ENCODE results near the gene VANGL2. TPM values are rescaled to one million over a fixed set of nuclear protein-coding genes. Genes with fewer than 3 reads are reported as not detected.

Gene VANGL2
- polyA plus RNA-seq, 2 of the 4 experiments (the other 2 are of a cell fraction) = 3.9 to 4.1 TPM

GRCh38 chr1:160354388-160354985 lies 45.9 kb upstream of the VANGL2 start:
- ATAC-seq (peak; percentile 65 to 88; a peak in 4 of 6 replicates), FAIRE-seq (no peak), DNase-seq (ENCODE audit: low read depth in 1 of 2, low spot score in 1 of 2) (peak; percentile 30 to 48)
- TF ChIP-seq CTCF (IDR thresholded peaks at IDR 0.05) = peak; percentile 43
- TF ChIP-seq CHD4 (IDR thresholded peaks at IDR 0.05; ENCODE audit: borderline replicate concordance) = no peak
- TF ChIP-seq SMC3 (IDR thresholded peaks at IDR 0.05) = peak; percentile 29; the same call in 1 of the 3 replicates
- TF ChIP-seq MAZ (IDR thresholded peaks at IDR 0.05; ENCODE audit: borderline replicate concordance, low read depth, low read length) = no peak
- Histone ChIP-seq H3K27ac (no peak overlapping the region), H3K9me3 (no peaks in the 10 kb centered on the region), H3K4me2 (no peak overlapping the region), H3K4me3 (no peak overlapping the region), H3K4me1 (no peaks in the 10 kb centered on the region)
- 76% methylated on average over 5 of the region's 5 CpGs for WGBS (ENCODE audit: missing lambda C conversion rate)
- CTCF ChIA-PET = interaction anchor here (0.6 to 7.5 kb wide), 15 partner anchors 8 to 310 kb away, joined by 3 to 54 read pairs (median 5); partner anchors contain the start of genes COPA and NCSTN
- POLR2A ChIA-PET = interaction anchor here (1.3 kb wide), 1 partner anchor 11 kb away, joined by 3 read pairs; the partner anchor contains the start of genes COPA and NCSTN

- CTCF ChIA-PET = interaction anchor here (0.9 to 7.5 kb wide), 7 partner anchors 11 to 311 kb away, joined by 3 to 54 read pairs (median 4); no protein-coding TSS in a partner anchor
- 87% methylated on average over 7 of the region's 7 CpGs for whole genome bisulfite sequencing (ENCODE audit: missing lambda C conversion rate)
- TF ChIP-seq CHD2 (IDR thresholded peaks at IDR 0.05; ENCODE audit: low read length, partially characterized antibody) = no peak
- TF ChIP-seq CTCF (IDR thresholded peaks at IDR 0.05) = no peak
- no peak for TF ChIP-seq CHD4 (IDR thresholded peaks at IDR 0.05; ENCODE audit: borderline replicate concordance)
- no peak for TF ChIP-seq TP53 (CRISPR knock-in tag; IDR thresholded peaks at IDR 0.05)
- no peak for TF ChIP-seq EHF (CRISPR knock-in tag; IDR thresholded peaks at IDR 0.05)
- TF ChIP-seq HMGXB4 (CRISPR knock-in tag; IDR thresholded peaks at IDR 0.05; ENCODE audit: borderline replicate concordance) = no peak
- TF ChIP-seq SREBF2 (IDR thresholded peaks at IDR 0.05) = no peak
- TF ChIP-seq ESRRA (IDR thresholded peaks at IDR 0.05; ENCODE audit: borderline replicate concordance, low read length) = no peak
- no peak for TF ChIP-seq TFCP2L1 (CRISPR knock-in tag; IDR thresholded peaks at IDR 0.05)
- no peak for TF ChIP-seq EP300 (IDR thresholded peaks at IDR 0.05)
- no peak for TF ChIP-seq FOSL2 (IDR thresholded peaks at IDR 0.05)
- TF ChIP-seq FOSL2 (CRISPR knock-in tag; IDR thresholded peaks at IDR 0.05) = no peak
- H3K9me3 ChIP-seq = no peaks in the 10 kb centered on the region
- ATAC-seq (no peak), FAIRE-seq (no peak), DNase-seq (ENCODE audit: low read depth in 1 of 2, low spot score in 1 of 2) (no peak)
- POLR2A ChIA-PET = no interaction called here
- no peak overlapping the region for H3K4me3 ChIP-seq
- H3K4me1 ChIP-seq = peaks cover 8% of the 10 kb centered on the region; the same call in 2 of the 3 replicates
- H3K4me2 ChIP-seq = no peak overlapping the region
- no peak overlapping the region for H3K27ac ChIP-seq
Measured at GRCh38 chr1:160357286-160358002, 42.9 kb upstream of the VANGL2 start.

GRCh38 chr1:160358073-160358472 lies 42.3 kb upstream of the VANGL2 start:
- DNase-seq (ENCODE audit: low read depth in 1 of 2, low spot score in 1 of 2) = no peak
- H3K9me3 ChIP-seq = no peaks in the 10 kb centered on the region
- 96% methylated on average over 4 of the region's 4 CpGs for WGBS (ENCODE audit: missing lambda C conversion rate)
- ChIA-PET CTCF (interaction anchor here (0.7 to 7.1 kb wide), 5 partner anchors 10 to 66 kb away, joined by 3 to 24 read pairs (median 4); no protein-coding TSS in a partner anchor), POLR2A (no interaction called here)
- H3K4me2 ChIP-seq = no peak overlapping the region
- H3K4me3 ChIP-seq = no peak overlapping the region
- no peak overlapping the region for H3K27ac ChIP-seq
- TF ChIP-seq MAFK (IDR thresholded peaks at IDR 0.05; ENCODE audit: partially characterized antibody) = peak; percentile 74
- TF ChIP-seq JUNB (IDR thresholded peaks at IDR 0.05) = no peak
- FAIRE-seq = no peak
- ATAC-seq = no peak
- H3K4me1 ChIP-seq = peaks cover 10% of the 10 kb centered on the region; the same call in 2 of the 3 replicates

Data from A549 (cell line).